ENCODE measurements around the gene FAM217B.
"Not testable (repeated sequence)": the region's sequence is repeated elsewhere in the genome, so short reads cannot be mapped to it uniquely, and the experiment has no call there.

Gene FAM217B

GRCh38 chr20:59939052-59939878, 924 bp upstream of the FAM217B start:
- DNase-seq: no peak

DNA sequence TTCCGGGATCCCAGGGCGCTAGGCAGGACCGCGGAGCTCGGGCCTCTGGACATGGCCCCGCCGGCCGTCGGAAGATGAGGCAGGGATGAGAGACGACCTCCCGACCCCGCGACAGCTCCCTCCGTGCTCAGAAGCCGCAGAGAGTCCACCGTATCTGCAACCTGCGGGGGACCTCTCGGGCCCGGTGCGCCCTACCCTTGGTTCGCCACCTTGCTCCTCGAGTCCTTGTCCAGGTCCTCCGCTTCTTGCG, 385 bp upstream of the FAM217B start:
- DNase-seq: no peak

DNA sequence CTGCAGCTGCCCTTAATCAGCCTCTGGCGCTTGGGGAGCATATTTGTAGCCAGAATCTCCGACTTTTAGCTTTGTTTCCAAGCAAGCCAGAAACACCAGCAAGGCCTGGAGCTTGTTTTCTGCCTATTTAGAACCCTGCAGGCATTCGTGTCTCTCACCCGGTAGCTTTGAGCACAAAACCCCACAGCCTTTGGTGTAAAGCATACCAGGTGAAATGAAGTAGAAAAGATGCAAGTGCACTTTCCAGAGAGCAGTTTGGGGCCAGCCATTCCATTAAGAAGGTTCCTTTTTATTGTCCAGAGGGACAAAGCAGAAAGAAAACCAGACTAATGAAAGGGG, 736 bp downstream of the FAM217B start:
- DNase-seq: no peak

DNA sequence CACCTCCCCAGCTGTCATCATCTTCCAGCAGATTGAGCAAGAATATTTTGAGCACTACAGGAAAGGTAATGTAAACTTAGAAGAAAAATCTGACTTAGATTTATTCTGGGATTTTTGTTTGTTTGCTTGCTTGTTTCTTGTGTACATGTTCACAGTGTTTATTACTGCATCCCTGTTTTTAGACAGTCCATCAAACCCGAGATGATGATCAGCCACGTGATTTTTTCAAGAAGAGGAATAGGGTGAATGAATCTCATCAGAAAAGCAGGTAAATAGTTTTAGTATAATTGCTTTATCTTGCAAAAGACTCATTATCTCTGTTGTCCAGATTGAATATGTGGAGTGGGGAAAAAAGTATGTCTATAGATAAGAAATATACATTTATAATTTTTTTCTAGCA, 2.1 kb downstream of the FAM217B start:
- no peak for DNase-seq

GRCh38 chr20:59944726-59945125, 4.5 kb downstream of the FAM217B start:
- DNase-seq: no peak

DNA sequence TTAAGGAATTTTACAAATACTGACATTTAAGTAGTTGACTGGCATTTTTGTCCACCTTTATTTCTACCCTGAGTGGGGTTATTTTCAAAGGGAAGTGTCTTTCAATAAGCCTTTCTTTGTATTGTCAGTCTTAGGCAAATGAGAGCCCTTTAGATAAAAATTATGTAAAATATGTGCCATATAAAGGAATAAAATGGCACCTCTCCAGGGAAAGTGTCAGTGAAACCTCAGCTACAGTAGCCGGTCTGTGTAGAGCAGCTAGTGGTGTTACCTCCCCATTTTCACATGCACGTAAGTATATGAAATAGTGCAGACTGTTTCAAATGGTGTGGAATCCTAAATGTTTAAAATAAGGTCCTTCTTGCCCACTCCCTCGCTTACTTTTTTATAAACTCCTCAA, 5.0 kb downstream of the FAM217B start:
- no peak for DNase-seq

DNA sequence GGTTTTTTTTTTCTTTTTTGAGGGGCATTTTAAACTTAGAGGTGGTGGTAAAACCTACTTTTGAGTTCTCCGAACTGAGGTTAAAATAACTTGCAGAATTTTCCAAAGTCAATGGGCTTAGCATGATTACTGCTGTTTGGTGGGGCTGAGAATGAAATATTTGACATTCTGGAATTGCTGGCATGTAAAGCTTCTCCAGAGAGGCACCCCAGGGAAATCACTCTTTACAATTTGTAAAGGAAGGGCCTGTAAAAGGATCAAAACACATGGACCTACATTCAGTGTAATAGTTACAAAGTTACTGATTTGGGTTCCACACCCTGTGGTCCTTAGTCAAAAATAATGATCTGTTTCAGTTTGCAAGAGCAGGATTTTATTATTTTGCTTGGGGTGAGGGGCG, 5.5 kb downstream of the FAM217B start:
- DNase-seq: no peak

GRCh38 chr20:59947376-59947775, 7.2 kb downstream of the FAM217B start:
- no peak for DNase-seq

GRCh38 chr20:59948212-59948611, 8.0 kb downstream of the FAM217B start:
- no peak for DNase-seq

- DNase-seq: no peak
Measured at GRCh38 chr20:59948828-59949720, 8.9 kb downstream of the FAM217B start.

- no peak for DNase-seq
Measured at GRCh38 chr20:59949911-59950310, 9.7 kb downstream of the FAM217B start.

- DNase-seq: no peak
Measured at GRCh38 chr20:59954718-59955117, 14.5 kb downstream of the FAM217B start.

GRCh38 chr20:59955131-59955796, 15.1 kb downstream of the FAM217B start:
- no peak for DNase-seq

DNA sequence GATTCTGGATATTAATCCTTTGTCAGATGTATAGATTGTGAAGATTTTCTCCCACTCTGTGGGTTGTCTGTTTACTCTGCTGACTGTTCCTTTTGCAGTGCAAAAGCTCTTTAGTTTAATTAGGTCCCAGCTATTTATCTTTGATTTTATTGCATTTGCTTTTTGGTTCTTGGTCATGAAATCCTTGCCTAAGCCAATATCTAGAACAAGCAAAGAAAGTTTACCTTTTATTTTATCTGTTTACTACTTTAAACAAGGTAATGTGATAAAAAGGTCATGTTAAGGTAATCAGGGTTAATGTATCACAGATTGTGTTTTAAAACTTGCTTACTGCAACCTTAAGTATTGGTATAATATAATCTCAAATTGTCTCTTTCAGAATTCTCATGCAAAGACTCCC, 17.4 kb downstream of the FAM217B start:
- not testable (repeated sequence) for DNase-seq

- DNase-seq: no peak
Measured at GRCh38 chr20:59958123-59958522, 17.9 kb downstream of the FAM217B start, which contains the start of gene CDH26. CDH26 (plus strand) TSS chr20:59958423; CDS start chr20:59958727, 304 bp downstream.

DNA sequence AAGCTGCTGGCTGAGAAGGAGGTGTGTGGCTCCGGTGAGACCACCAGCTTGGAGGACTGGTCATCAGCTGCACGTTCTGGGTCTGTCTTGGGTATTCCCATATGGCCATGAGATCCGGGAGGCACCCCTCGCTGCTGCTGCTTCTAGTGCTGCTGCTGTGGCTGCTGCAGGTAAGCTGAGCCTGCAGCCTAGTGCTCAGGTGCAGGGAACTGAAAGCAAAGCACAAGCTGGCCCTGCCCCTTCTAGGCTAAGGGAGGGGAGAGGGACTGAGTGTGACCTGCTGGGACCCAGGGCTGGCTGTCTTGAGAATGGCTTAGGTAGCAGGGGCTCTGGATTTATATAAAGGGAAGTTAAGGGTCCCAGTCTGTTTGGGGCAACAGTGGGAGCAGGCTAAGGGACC, 18.4 kb downstream of the FAM217B start:
- no peak for DNase-seq

DNA sequence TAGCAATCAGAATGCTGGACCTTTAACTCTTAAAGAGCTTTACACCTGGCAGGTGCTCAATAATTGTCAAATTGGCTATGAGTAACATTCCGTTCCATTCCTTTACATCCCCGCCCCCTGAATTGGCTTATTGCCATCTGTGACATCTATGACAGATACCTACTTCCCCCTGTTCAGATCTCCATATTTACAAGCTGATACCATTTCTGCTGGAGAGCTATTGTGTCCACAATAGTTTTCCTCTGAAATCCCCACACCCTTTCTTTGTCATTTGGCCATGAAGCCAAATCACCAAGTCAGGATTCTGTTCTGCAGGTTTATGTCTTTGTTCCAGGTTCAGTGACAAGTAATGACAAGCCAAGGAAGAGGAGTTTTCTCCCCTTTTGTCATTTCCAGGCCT, 21.2 kb downstream of the FAM217B start:
- DNase-seq: no peak

GRCh38 chr20:59962155-59962554, 22.0 kb downstream of the FAM217B start:
- DNase-seq: no peak

GRCh38 chr20:59966428-59966827, 26.2 kb downstream of the FAM217B start:
- DNase-seq: no peak

DNA sequence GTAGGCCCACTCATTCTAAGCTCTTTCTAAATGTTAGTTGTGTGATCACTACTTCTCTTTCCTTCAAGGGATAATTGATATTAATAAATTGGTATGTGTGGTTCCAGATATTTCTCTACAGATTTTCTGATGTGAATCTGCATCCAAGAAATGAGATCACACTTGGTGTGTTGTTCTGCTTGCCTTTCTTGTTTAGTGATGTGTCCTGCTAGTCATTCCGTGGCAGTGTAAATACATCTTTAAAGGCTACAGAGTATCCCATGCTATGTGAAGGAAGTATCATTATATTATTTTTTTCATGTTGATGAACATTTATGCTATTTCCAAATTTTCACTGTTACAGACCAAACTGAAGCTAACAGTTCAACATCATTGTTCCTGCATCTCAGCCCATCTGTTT, 31.2 kb downstream of the FAM217B start:
- no peak for DNase-seq

DNA sequence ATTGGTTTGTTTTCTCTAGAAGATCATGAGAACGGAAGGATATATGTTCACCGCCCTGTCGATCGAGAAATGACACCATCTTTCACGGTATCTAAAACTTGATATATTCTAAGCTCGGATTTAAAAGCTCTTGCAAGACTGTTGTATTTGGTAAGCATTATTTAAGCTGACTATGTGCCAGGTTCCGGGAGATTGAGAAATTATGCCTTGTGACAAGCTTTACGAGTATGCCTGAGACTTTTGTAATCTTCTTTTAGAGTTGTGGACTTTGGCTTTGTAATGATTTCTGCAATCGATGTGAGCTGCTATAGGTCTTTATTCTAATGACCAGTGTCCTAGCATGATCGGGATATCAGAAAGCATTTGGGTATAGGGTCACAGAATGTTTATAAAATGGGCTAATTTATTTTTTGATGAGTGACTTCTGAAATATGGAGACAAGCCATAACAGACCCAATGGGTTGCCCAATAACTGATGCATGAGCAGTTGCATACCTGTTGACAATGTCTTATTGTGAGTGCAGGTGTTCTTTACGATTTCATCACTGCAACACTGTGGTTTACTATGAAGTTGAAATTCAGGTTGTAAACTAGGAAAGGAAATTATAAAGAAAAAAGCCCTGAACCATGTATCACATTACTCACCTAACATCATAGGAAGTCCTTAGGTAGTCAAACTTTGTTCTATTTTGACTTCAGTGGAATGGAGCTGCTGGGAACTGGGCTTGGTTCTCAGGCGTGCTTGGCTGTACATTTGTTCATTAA, 32.0 kb downstream of the FAM217B start:
- DNase-seq: no peak

GRCh38 chr20:59976156-59976782, 36.1 kb downstream of the FAM217B start:
- no peak for DNase-seq

DNA sequence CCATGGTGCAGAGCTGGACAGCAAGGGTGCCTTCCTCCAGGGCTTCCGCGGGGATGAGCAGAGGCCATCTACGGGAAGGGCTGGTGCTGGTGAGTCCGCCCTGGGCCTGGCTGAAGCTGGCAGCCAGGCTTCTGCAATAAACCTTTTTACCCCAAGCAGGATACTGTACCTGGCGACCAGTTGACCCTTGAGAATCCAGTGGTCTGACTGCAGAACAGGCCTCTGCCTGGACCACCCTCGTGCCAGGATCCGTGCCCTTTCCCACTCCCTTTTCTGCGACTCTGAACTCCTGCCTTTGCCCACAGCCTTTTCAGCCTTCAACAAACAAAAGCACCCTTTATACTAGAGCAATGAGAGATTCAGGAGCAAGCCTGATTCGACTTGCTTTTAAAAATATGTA, 36.9 kb downstream of the FAM217B start:
- DNase-seq: no peak

All from activated CD4-positive, CD25-positive, alpha-beta regulatory T cell (primary cell).